Tibial nerve (tissue), 4 donors: ENCODE measurements around the gene RBM20.

ENCODE experiments used
- CTCF ChIP-seq, 5 experiments: fragments of 200-600 bp in 3 of 5; fragments of 450-650 bp in 2 of 5; sonication (generic) in 3 of 5; IDR thresholded peaks; one replicate each; pipeline ENCODE4 v1.5.1; 2016 to 2019; ENCODE audit warnings: antibody characterized with exemption in 5 of 5, mild to moderate bottlenecking in 3 of 5, moderate library complexity in 2 of 5
- EP300 ChIP-seq, 2 donors: sonication (generic); formaldehyde crosslinking; IDR thresholded peaks; one replicate each; pipeline ENCODE4 v1.6.1; 2017; ENCODE audit warnings: antibody characterized with exemption in 2 of 2, mild to moderate bottlenecking in 1 of 2
- POLR2A ChIP-seq, 2 donors: fragments of 450-650 bp; IDR thresholded peaks; one replicate each; pipeline ENCODE4 v1.6.1; 2017; ENCODE audit warnings: antibody characterized with exemption in 2 of 2, mild to moderate bottlenecking in 2 of 2, moderate library complexity in 2 of 2

- TF ChIP-seq CTCF (IDR thresholded peaks at IDR 0.05): no peak
- no peak for TF ChIP-seq POLR2A (IDR thresholded peaks at IDR 0.05)
- TF ChIP-seq EP300 (IDR thresholded peaks at IDR 0.05): no peak
Measured at GRCh38 chr10:110699859-110700468, 55.8 kb downstream of the RBM20 start.
